GM18909 (cell line): ENCODE results near the gene NEU2.
A peak's percentile ranks its signal among the peaks of the same experiment; 100 is the strongest.
"Not testable (repeated sequence)": the region's sequence is repeated elsewhere in the genome, so short reads cannot be mapped to it uniquely, and the experiment has no call there.

Source experiments
- ATAC-seq: cut with Tn5 transposase; IDR thresholded peaks from one replicate; pipeline ENCODE4 v1.9.1; 2021; ENCODE audit warnings: mild to moderate bottlenecking; ENCODE audit not compliant: unreplicated experiment, poor library complexity

The NEU2 gene

GRCh38 chr2:233053928-233054784 is 21.7 kb downstream of the NEU2 start:
- ATAC-seq, result peak; percentile 50

- no peak for ATAC-seq
These were observed 22.9 kb downstream of the NEU2 start for GRCh38 chr2:233055362-233055761.

- ATAC-seq, result no peak
These were observed 24.6 kb downstream of the NEU2 start for GRCh38 chr2:233056961-233057605.

- ATAC-seq, result no peak
These were observed 26.5 kb downstream of the NEU2 start for GRCh38 chr2:233058717-233059546.

- no peak for ATAC-seq
These were observed 27.0 kb downstream of the NEU2 start for GRCh38 chr2:233059547-233059796.

- peak; percentile 58 for ATAC-seq
These were observed 27.5 kb downstream of the NEU2 start, which contains the start of gene INPP5D for GRCh38 chr2:233059797-233060500. INPP5D (plus strand) TSS chr2:233060342; CDS start chr2:233060479, 137 bp downstream.

- peak; percentile 2 for ATAC-seq
These were observed 28.1 kb downstream of the NEU2 start for GRCh38 chr2:233060501-233060979.

GRCh38 chr2:233060980-233061590 is 28.6 kb downstream of the NEU2 start:
- peak; percentile 19 for ATAC-seq

GRCh38 chr2:233061591-233062450 is 29.3 kb downstream of the NEU2 start:
- ATAC-seq, result peak; percentile 32

- ATAC-seq, result no peak
These were observed 30.0 kb downstream of the NEU2 start for GRCh38 chr2:233062451-233062850.

- ATAC-seq, result no peak
These were observed 30.4 kb downstream of the NEU2 start for GRCh38 chr2:233062946-233063268.

- ATAC-seq, result peak; percentile 49
These were observed 30.9 kb downstream of the NEU2 start for GRCh38 chr2:233063269-233063975.

GRCh38 chr2:233063976-233064411 is 31.5 kb downstream of the NEU2 start:
- no peak for ATAC-seq

- no peak for ATAC-seq
These were observed 32.2 kb downstream of the NEU2 start for GRCh38 chr2:233064530-233065199.

GRCh38 chr2:233065200-233065589 is 32.7 kb downstream of the NEU2 start:
- not testable (repeated sequence) for ATAC-seq

- no peak for ATAC-seq
These were observed 33.5 kb downstream of the NEU2 start for GRCh38 chr2:233065954-233066470.

- no peak for ATAC-seq
These were observed 36.4 kb downstream of the NEU2 start for GRCh38 chr2:233068762-233069418.
